ENCODE results near the gene PLXNA4.

The PLXNA4 gene

GRCh38 chr7:132216847-132217525, 359.3 kb downstream of the PLXNA4 start:
- DNase-seq (ENCODE audit: low spot score) (no peak), FAIRE-seq (no peak)

- FAIRE-seq, result no peak
- no peak for DNase-seq (ENCODE audit: low spot score)
Measured at GRCh38 chr7:132214452-132214851, 361.8 kb downstream of the PLXNA4 start.

- FAIRE-seq, result no peak
- DNase-seq (ENCODE audit: low spot score), result no peak
Measured at GRCh38 chr7:132213583-132213982, 362.7 kb downstream of the PLXNA4 start.

- FAIRE-seq, result no peak
- DNase-seq (ENCODE audit: low spot score), result no peak
Measured at GRCh38 chr7:132211971-132212370, 364.3 kb downstream of the PLXNA4 start.

GRCh38 chr7:132210821-132211220, 365.4 kb downstream of the PLXNA4 start:
- no peak for FAIRE-seq
- DNase-seq (ENCODE audit: low spot score), result no peak

GRCh38 chr7:132207782-132208181, 368.5 kb downstream of the PLXNA4 start:
- FAIRE-seq (no peak), DNase-seq (ENCODE audit: low spot score) (no peak)

GRCh38 chr7:132207211-132207610, 369.1 kb downstream of the PLXNA4 start:
- no peak for DNase-seq (ENCODE audit: low spot score)
- no peak for FAIRE-seq

GRCh38 chr7:132206594-132206993, 369.7 kb downstream of the PLXNA4 start:
- DNase-seq (ENCODE audit: low spot score), result no peak
- FAIRE-seq, result no peak

GRCh38 chr7:132205509-132205908, 370.8 kb downstream of the PLXNA4 start:
- FAIRE-seq, result no peak

GRCh38 chr7:132203021-132203420, 373.2 kb downstream of the PLXNA4 start:
- no peak for FAIRE-seq
- no peak for DNase-seq (ENCODE audit: low spot score)

More at GRCh38 chr7:132205509-132205908, 370.8 kb downstream of the PLXNA4 start:
- DNase-seq (ENCODE audit: low spot score), result no peak

GRCh38 chr7:132202541-132202940, 373.7 kb downstream of the PLXNA4 start:
- no peak for FAIRE-seq

GRCh38 chr7:132200141-132200540, 376.1 kb downstream of the PLXNA4 start:
- no peak for DNase-seq (ENCODE audit: low spot score)

More at GRCh38 chr7:132202541-132202940, 373.7 kb downstream of the PLXNA4 start:
- no peak for DNase-seq (ENCODE audit: low spot score)

GRCh38 chr7:132199626-132200025, 376.6 kb downstream of the PLXNA4 start:
- FAIRE-seq (no peak), DNase-seq (ENCODE audit: low spot score) (no peak)

More at GRCh38 chr7:132200141-132200540, 376.1 kb downstream of the PLXNA4 start:
- FAIRE-seq, result no peak

GRCh38 chr7:132197772-132198171, 378.5 kb downstream of the PLXNA4 start:
- DNase-seq (ENCODE audit: low spot score), result no peak
- FAIRE-seq, result no peak

GRCh38 chr7:132193898-132194297, 382.4 kb downstream of the PLXNA4 start:
- FAIRE-seq (no peak), DNase-seq (ENCODE audit: low spot score) (no peak)

- DNase-seq (ENCODE audit: low spot score) (no peak), FAIRE-seq (no peak)
Measured at GRCh38 chr7:132192809-132193208, 383.5 kb downstream of the PLXNA4 start.

GRCh38 chr7:132191418-132191817, 384.9 kb downstream of the PLXNA4 start:
- DNase-seq (ENCODE audit: low spot score) (no peak), FAIRE-seq (no peak)

GRCh38 chr7:132190683-132191082, 385.6 kb downstream of the PLXNA4 start:
- FAIRE-seq (no peak), DNase-seq (ENCODE audit: low spot score) (no peak)

- no peak for FAIRE-seq
- no peak for DNase-seq (ENCODE audit: low spot score)
Measured at GRCh38 chr7:132189881-132190280, 386.4 kb downstream of the PLXNA4 start.

GRCh38 chr7:132187869-132188789, 388.1 kb downstream of the PLXNA4 start:
- DNase-seq (ENCODE audit: low spot score) (no peak), FAIRE-seq (no peak)

GRCh38 chr7:132187391-132187790, 388.9 kb downstream of the PLXNA4 start:
- FAIRE-seq, result no peak
- DNase-seq (ENCODE audit: low spot score), result no peak

- FAIRE-seq, result no peak
Measured at GRCh38 chr7:132185150-132185549, 391.1 kb downstream of the PLXNA4 start.

More at GRCh38 chr7:132185150-132185549, 391.1 kb downstream of the PLXNA4 start:
- DNase-seq (ENCODE audit: low spot score), result no peak

Data from RCC 7860 (cell line).